ENCODE results near the gene TMEM270.
"Not testable (repeated sequence)": the region's sequence is repeated elsewhere in the genome, so short reads cannot be mapped to it uniquely, and the experiment has no call there.

The TMEM270 gene

DNA sequence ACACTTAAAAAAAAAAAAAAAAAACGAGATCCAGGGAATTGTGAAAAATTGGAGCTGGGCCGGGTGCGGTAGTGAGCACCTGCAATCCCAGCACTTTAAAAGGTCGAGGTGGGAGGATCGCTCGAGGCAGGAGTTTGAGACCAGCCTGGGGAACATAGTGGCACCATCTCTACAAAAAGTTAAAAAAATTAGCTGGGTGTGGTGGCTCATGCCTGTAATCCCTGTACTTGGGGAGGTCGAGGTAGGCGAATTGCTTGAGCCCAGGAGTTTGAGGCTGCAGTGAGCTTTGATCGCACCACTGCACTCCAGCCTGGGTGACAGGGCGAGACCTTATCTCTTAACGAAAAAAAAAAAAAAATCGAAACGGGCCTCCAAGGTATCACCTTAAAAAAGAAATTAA is 28.2 kb upstream of the TMEM270 start:
- DNase-seq (ENCODE audit: extremely low read depth, low read depth), result no peak
- TF ChIP-seq, protein P1, sequence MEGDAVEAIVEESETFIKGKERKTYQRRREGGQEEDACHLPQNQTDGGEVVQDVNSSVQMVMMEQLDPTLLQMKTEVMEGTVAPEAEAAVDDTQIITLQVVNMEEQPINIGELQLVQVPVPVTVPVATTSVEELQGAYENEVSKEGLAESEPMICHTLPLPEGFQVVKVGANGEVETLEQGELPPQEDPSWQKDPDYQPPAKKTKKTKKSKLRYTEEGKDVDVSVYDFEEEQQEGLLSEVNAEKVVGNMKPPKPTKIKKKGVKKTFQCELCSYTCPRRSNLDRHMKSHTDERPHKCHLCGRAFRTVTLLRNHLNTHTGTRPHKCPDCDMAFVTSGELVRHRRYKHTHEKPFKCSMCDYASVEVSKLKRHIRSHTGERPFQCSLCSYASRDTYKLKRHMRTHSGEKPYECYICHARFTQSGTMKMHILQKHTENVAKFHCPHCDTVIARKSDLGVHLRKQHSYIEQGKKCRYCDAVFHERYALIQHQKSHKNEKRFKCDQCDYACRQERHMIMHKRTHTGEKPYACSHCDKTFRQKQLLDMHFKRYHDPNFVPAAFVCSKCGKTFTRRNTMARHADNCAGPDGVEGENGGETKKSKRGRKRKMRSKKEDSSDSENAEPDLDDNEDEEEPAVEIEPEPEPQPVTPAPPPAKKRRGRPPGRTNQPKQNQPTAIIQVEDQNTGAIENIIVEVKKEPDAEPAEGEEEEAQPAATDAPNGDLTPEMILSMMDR (IDR thresholded peaks at IDR 0.05; ENCODE audit: low read depth, low read length), result no peak

DNA sequence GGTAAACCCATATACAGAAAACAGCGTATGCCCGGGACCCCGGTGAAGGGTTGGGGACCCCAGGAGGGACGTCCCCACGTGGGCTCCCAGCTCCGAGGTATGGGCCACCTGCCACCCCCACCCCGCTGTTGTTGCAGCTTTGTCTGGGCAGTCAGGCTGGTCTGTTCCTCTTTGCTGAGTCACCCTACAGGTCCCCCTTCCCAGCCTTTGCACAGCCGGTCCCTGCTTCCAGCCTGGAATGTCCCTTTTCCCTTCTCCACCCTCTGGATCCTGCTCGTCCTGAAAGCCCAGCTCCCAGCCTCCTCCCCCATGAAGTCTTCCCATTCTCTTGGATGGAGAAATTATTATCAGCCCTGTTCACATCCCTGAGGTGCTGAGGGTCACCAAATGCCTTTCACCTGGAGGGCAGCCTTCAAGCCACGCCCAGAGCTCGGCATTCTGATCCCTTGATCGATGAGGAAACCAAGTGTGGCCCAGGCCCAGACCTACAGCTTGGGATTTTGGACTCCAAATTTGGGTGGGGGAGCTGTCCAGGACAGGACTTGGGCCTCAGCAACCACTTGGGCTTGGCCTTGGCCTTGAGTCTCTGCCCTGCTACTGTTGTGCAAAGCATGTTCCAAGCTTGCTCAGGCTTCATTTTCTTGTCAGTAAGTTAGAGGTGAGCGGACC is 27.6 kb upstream of the TMEM270 start:
- DNase-seq (ENCODE audit: extremely low read depth, low read depth), result no peak
- TF ChIP-seq, protein P1 (IDR thresholded peaks at IDR 0.05; ENCODE audit: low read depth, low read length), result no peak

DNA sequence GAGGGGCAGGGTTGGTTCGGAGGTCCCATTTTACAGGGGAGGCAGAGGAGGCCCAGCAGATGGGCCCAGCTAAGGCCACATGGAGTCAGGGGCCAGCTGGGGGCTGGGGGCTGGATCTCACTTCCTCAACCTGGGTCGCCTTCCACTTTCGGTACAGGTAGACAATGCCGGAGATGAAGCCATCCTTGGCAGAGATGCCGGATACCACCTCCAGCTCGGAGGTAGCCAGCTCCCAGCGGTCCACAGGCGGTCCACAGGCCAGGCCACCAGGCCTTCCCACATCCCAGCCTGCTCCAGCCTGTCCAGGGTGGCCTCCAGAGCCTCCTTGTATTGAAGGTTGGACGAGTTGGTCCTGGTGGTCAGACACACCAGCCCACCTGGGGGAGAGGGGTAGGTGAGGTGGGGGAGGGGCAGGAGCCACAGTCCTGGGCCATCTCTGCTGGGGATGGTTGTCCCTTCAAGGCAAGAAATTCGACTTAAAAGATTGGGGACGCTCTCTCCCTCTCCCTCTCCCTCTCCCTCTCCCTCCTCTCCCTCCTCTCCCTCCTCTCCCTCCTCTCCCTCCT is 26.2 kb upstream of the TMEM270 start:
- TF ChIP-seq, protein P1 (IDR thresholded peaks at IDR 0.05; ENCODE audit: low read depth, low read length), result no peak
- no peak for DNase-seq (ENCODE audit: extremely low read depth, low read depth)

DNA sequence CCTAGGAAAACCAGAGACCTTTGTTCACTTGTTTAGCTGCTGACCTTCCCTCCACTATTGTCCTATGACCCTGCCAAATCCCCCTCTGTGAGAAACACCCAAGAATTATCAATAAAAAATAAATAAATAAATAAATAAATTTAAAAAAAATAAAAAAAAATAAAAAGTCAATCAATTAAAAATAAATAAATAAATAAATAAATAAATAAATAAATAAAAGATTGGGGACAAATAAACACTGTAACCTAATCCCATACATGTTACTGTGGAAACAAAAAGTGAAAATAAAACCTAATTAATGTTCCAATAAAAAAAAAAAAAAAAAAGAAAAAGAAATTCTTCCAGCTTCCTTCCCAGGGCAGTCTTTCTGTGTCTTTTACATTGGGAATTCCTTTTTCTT is 23.8 kb upstream of the TMEM270 start:
- not testable (repeated sequence) for DNase-seq (ENCODE audit: extremely low read depth, low read depth)

DNA sequence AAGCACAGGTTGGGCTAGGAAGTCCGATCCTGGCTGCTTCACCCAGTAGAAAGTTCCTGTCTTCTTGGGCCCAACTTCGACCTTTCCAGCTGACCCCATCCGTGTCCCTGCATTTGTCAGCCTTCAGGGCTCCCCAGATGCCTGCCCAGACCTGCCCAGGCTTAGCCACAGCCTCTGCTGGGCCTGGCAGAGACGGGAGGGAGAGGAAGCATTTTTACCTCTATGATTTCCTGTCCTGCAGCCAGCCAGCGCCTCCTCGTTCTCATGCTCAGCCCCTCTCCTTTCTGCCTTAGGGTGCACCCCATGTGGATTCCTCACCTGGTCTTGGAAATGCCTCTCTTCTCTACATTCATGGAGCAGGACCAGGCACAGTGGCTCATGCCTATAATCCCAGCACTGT is 22.3 kb upstream of the TMEM270 start:
- TF ChIP-seq, protein P1 (IDR thresholded peaks at IDR 0.05; ENCODE audit: low read depth, low read length), result no peak

DNA sequence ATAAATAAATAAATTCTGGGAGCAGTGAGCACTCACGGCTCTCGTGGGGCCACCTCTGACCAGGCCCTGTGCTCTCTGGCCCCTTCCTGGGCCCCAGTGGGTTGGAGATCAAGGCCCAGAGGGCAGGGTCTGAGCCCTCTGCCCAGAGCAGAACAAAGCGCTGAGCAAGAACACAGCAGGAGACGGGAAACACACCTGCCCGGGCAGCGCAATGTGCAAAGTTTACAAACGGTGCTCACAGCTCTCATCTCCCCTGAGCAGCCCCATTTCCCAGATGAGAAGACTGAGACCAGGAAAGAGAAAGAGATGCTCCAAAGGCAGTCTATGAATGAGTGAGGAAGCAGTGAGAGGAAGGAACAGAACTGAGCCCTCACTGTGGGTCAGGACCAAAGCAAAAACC is 21.7 kb upstream of the TMEM270 start:
- TF ChIP-seq, protein P1 (IDR thresholded peaks at IDR 0.05; ENCODE audit: low read depth, low read length), result no peak
- DNase-seq (ENCODE audit: extremely low read depth, low read depth), result no peak

More for the DNA sequence above, 22.3 kb upstream of the TMEM270 start:
- DNase-seq (ENCODE audit: extremely low read depth, low read depth), result no peak

DNA sequence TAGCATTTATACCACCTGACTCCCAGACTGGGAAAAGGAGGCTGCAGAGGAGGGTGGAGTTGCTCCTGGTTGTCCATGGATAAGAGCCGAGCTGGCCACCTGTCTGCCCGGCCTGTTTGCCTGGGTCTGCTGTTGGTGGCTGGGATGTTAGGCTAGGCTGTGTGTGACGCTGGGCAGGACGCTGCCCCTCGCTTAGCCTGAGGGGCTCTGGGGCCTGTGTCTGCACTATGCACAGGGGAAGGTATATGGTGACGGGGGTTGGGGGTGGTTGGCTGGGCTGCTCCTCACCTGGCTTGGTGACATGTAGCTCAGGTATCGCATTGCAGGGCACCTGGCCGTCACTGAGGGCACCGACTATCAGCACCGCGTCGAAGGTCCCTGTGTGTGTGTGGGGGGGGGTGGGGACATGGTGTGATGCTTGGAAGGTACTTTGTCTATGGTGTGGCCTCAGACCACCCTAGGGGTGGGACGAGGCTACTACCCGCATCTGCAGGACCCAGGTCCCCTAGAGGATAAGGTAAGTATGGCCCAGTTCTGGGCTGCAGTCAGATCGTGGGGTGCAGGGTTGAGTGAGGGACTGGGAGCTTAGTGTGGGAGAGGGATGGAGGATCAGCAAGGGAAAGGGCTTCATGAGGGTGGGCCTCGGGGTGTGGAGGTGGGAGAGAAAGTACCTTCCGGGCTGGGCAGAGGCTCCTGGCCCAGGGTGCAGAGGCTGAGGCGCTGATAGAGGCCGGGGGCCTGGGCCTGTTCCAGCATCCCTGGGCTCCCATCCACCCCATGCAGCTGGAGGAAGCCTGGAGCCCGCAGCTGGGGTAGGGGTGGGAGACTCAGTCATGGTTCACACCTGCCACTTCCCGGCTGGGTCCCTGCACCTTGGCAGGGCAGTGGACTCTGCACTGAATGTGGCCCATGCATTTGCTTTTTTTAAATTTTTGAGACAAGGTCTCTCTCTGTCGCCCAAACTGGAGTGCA is 20.9 kb upstream of the TMEM270 start:
- DNase-seq (ENCODE audit: extremely low read depth, low read depth), result no peak
- TF ChIP-seq, protein P1 (IDR thresholded peaks at IDR 0.05; ENCODE audit: low read depth, low read length), result no peak

Measured in AG09319 (cell line).